Prostate gland (tissue), 2 donors: ENCODE measurements around the gene PRDM10.

Experiments
- POLR2A ChIP-seq: fragments of 450-650 bp; IDR thresholded peaks from one replicate; pipeline ENCODE4 v1.6.1; 2016; ENCODE audit warnings: antibody characterized with exemption, mild to moderate bottlenecking
- TF ChIP-seq, protein P1 (sequence below), 4 experiments: fragments of 200-600 bp in 2 of 4; fragments of 450-650 bp in 2 of 4; sonication (generic) in 2 of 4; IDR thresholded peaks; 1 replicate in 3 of 4; 2 replicates in 1 of 4; pipeline ENCODE4 v1.5.1; 2016 to 2019; ENCODE audit warnings: antibody characterized with exemption in 4 of 4, mild to moderate bottlenecking in 2 of 4, moderate library complexity in 2 of 4

- no peak for TF ChIP-seq POLR2A
- TF ChIP-seq, protein P1, sequence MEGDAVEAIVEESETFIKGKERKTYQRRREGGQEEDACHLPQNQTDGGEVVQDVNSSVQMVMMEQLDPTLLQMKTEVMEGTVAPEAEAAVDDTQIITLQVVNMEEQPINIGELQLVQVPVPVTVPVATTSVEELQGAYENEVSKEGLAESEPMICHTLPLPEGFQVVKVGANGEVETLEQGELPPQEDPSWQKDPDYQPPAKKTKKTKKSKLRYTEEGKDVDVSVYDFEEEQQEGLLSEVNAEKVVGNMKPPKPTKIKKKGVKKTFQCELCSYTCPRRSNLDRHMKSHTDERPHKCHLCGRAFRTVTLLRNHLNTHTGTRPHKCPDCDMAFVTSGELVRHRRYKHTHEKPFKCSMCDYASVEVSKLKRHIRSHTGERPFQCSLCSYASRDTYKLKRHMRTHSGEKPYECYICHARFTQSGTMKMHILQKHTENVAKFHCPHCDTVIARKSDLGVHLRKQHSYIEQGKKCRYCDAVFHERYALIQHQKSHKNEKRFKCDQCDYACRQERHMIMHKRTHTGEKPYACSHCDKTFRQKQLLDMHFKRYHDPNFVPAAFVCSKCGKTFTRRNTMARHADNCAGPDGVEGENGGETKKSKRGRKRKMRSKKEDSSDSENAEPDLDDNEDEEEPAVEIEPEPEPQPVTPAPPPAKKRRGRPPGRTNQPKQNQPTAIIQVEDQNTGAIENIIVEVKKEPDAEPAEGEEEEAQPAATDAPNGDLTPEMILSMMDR (IDR thresholded peaks at IDR 0.05): no peak
These were observed 40.9 kb upstream of the PRDM10 start for GRCh38 chr11:130043575-130043974.
